WTC11 (cell line): Measurements from ENCODE around the gene HINT3.

Experiments used
- GABPB1 ChIP-seq: sonication (generic); formaldehyde crosslinking; IDR thresholded peaks from 2 replicates; pipeline ENCODE4 v1.8.1; 2023; ENCODE audit warnings: mild to moderate bottlenecking, missing genetic modification reagents
- PREB ChIP-seq: sonication (generic); formaldehyde crosslinking; IDR thresholded peaks from 2 replicates; pipeline ENCODE4 v1.8.1; 2022; ENCODE audit warnings: mild to moderate bottlenecking, missing genetic modification reagents, moderate library complexity, borderline replicate concordance
- STAT6 ChIP-seq: sonication (generic); formaldehyde crosslinking; conservative IDR thresholded peaks from 2 replicates; pipeline ENCODE4 v1.8.1; 2023; ENCODE audit warnings: mild to moderate bottlenecking, low read depth, missing genetic modification reagents, moderate library complexity
- TF ChIP-seq, protein P1 (sequence below): sonication (generic); formaldehyde crosslinking; IDR thresholded peaks from 2 replicates; pipeline ENCODE4 v1.8.1; 2023; ENCODE audit warnings: mild to moderate bottlenecking, moderate library complexity, missing genetic modification reagents
- TF ChIP-seq, protein P2 (sequence below): fragments of 200-600 bp; IDR thresholded peaks from 2 replicates; pipeline ENCODE4 v1.8.0; 2022; ENCODE audit warnings: antibody characterized with exemption
- TF ChIP-seq, protein P3 (sequence below): sonication (generic); formaldehyde crosslinking; IDR thresholded peaks from 2 replicates; pipeline ENCODE4 v1.8.1; 2022; ENCODE audit warnings: low read depth, missing genetic modification reagents, borderline replicate concordance

DNA sequence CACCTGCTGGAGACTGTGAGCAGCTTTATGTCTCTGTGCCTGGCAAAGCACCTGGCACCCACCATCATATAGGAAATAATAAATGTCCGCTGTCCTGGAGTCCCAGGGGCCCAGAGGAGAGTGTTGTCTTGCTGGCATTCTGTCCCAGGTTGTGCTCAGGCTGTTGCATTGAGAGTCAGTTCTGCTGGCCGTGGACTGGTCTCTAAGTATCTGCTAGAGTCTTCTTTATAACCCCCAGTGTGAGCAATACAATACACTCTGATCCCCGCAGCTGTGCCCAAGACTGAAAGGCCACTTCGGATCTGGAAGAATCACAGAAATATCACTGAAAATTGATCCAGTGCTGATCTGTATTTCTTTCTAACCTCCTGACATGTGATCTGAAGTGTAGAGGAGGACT is 38.3 kb upstream of the HINT3 start:
- TF ChIP-seq, protein P1, sequence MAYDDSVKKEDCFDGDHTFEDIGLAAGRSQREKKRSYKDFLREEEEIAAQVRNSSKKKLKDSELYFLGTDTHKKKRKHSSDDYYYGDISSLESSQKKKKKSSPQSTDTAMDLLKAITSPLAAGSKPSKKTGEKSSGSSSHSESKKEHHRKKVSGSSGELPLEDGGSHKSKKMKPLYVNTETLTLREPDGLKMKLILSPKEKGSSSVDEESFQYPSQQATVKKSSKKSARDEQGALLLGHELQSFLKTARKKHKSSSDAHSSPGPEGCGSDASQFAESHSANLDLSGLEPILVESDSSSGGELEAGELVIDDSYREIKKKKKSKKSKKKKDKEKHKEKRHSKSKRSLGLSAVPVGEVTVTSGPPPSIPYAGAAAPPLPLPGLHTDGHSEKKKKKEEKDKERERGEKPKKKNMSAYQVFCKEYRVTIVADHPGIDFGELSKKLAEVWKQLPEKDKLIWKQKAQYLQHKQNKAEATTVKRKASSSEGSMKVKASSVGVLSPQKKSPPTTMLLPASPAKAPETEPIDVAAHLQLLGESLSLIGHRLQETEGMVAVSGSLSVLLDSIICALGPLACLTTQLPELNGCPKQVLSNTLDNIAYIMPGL: no peak
- TF ChIP-seq, protein P2, sequence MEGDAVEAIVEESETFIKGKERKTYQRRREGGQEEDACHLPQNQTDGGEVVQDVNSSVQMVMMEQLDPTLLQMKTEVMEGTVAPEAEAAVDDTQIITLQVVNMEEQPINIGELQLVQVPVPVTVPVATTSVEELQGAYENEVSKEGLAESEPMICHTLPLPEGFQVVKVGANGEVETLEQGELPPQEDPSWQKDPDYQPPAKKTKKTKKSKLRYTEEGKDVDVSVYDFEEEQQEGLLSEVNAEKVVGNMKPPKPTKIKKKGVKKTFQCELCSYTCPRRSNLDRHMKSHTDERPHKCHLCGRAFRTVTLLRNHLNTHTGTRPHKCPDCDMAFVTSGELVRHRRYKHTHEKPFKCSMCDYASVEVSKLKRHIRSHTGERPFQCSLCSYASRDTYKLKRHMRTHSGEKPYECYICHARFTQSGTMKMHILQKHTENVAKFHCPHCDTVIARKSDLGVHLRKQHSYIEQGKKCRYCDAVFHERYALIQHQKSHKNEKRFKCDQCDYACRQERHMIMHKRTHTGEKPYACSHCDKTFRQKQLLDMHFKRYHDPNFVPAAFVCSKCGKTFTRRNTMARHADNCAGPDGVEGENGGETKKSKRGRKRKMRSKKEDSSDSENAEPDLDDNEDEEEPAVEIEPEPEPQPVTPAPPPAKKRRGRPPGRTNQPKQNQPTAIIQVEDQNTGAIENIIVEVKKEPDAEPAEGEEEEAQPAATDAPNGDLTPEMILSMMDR: no peak
- TF ChIP-seq PREB (no peak), GABPB1 (CRISPR knock-in tag) (no peak), STAT6 (CRISPR knock-in tag) (no peak)
- TF ChIP-seq, protein P3, sequence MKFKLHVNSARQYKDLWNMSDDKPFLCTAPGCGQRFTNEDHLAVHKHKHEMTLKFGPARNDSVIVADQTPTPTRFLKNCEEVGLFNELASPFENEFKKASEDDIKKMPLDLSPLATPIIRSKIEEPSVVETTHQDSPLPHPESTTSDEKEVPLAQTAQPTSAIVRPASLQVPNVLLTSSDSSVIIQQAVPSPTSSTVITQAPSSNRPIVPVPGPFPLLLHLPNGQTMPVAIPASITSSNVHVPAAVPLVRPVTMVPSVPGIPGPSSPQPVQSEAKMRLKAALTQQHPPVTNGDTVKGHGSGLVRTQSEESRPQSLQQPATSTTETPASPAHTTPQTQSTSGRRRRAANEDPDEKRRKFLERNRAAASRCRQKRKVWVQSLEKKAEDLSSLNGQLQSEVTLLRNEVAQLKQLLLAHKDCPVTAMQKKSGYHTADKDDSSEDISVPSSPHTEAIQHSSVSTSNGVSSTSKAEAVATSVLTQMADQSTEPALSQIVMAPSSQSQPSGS: no peak
